ENCODE measurements around the gene FBF1. TPM values are rescaled to one million over a fixed set of nuclear protein-coding genes. Genes with fewer than 3 reads are reported as not detected.

The FBF1 gene
- total RNA-seq, 1 donor from 2014 or later, result 3.8 TPM

DNA sequence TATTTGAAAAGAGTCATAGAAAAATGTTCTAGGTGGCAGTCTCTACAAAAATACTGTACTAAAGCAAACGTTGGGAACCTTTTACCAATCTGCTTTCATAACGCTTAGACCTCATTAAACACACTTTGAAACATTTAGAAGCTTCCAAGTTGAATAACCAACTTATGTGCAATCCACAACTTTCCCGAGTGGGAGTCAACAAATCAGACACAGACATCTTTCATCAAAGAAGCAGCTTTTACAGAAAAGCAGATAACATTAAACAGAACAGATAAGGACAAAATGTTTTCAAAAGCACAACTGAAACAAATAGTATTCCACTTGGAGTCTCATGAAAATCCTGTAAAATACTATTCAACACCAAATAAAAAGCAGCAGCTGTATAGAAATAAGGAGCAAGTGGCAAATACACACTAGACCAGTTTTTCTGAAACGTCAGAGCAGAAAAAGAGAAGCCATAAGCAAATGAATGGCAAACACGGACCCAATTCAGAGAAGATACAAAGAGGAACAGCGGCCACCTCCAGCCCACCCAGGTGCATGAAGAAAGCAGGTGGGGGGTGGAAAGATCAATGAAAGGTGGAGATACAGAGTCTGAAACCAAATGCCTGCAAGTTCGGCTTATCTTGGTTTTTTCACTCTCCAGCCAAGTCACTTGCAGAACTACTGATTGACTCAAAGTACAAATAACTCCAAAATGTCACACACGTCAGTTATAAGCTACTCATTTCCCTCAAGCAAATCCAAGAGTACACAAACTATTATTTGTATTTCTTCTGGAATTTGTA is 18.4 kb upstream of the FBF1 start:
- Histone ChIP-seq H3K27me3 (ENCODE audit: control insufficient read depth, insufficient read depth, low read length) (no peaks in the 10 kb centered on the region), H3K4me3 (ENCODE audit: low read depth, low read length) (no peak overlapping the region), H3K36me3 (ENCODE audit: control insufficient read depth, insufficient read depth, low read length) (no peaks in the 10 kb centered on the region)
- no peak for TF ChIP-seq CTCF (IDR thresholded peaks at IDR 0.05; ENCODE audit: insufficient read depth, low read length, poor library complexity, severe bottlenecking)
- DNase-seq (ENCODE audit: low read depth), result no peak

DNA sequence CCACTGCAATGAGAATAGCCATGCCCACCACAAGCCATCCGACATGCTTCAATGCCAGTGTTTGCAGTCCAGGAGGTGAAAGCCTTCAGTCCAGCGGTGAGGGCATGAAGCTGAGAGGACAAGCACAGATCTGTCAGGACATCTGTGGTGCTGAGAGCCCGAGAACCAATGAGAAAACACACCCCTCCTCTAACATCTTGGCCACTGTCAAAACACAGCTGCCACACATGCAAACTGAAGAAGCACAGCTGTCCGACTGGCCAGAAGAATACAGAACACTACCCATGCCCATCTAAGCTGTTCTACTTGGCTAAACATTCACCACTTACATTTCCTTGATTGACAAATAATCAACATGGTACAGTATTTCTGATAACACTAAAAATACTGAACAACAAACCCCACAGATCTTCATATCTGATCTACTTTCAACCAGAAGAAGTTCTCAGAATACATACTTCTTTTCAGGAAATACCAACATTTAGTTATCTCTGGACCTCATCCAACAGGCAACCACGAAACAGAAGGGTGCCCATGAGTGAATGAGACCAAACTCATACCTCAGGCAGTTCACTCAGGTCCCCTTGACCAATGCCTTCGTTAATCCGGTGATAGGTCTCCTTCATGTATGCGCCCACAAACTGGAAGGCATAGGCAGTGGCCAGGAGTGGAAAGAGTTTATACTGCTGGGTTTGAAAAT is 10.2 kb upstream of the FBF1 start:
- DNase-seq (ENCODE audit: low read depth), result no peak

DNA sequence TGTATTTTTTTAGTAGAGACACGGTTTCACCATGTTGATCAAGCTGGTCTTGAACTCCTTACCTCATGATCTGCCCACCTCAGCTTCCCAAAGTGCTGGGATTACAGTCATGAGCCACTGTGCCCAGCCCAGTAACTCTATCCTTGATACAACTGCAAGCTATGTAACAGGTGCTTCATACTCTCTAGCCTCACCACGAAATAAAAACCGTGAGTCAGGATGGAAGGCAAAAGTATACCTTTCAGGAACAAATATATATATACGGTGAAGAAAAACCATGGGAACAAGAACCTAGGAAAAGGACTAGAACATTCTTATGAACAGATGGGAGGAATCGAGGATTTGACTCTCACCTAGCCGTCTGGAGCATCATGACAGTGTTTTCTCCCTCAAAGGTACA is 9.6 kb upstream of the FBF1 start:
- no peak for DNase-seq (ENCODE audit: low read depth)
- no peaks in the 10 kb centered on the region for H3K27me3 ChIP-seq (ENCODE audit: control insufficient read depth, insufficient read depth, low read length)
- TF ChIP-seq CTCF (IDR thresholded peaks at IDR 0.05; ENCODE audit: insufficient read depth, low read length, poor library complexity, severe bottlenecking), result no peak
- peaks cover 5% of the 10 kb centered on the region for H3K36me3 ChIP-seq (ENCODE audit: control insufficient read depth, insufficient read depth, low read length)
- no peak overlapping the region for H3K4me3 ChIP-seq (ENCODE audit: low read depth, low read length)

More for the DNA sequence above, 10.2 kb upstream of the FBF1 start:
- Histone ChIP-seq H3K27me3 (ENCODE audit: control insufficient read depth, insufficient read depth, low read length) (no peaks in the 10 kb centered on the region), H3K36me3 (ENCODE audit: control insufficient read depth, insufficient read depth, low read length) (peaks cover 4% of the 10 kb centered on the region), H3K4me3 (ENCODE audit: low read depth, low read length) (no peak overlapping the region)
- TF ChIP-seq CTCF (IDR thresholded peaks at IDR 0.05; ENCODE audit: insufficient read depth, low read length, poor library complexity, severe bottlenecking), result no peak

DNA sequence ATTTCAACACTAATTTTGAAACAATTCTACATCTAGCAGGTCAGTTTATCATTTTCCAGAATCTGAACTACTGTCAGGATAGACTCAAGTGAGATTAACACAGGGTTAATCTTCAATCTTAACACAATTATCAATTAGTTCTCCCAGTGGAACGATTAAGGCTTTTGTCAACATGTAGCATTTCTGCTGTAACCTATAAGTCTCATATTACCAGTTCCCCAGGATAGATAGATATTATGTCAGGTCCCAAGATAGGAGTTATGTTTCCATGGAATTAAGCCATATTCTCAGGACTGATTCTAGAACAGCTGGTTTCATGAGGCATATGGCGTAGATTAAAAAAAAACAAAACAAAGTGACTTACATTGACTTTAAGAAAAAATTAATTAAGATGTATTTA is 4.4 kb upstream of the FBF1 start:
- no peak overlapping the region for H3K4me3 ChIP-seq (ENCODE audit: low read depth, low read length)
- no peak for DNase-seq (ENCODE audit: low read depth)
- TF ChIP-seq CTCF (IDR thresholded peaks at IDR 0.05; ENCODE audit: insufficient read depth, low read length, poor library complexity, severe bottlenecking), result no peak
- peaks cover 3% of the 10 kb centered on the region for H3K36me3 ChIP-seq (ENCODE audit: control insufficient read depth, insufficient read depth, low read length)
- no peaks in the 10 kb centered on the region for H3K27me3 ChIP-seq (ENCODE audit: control insufficient read depth, insufficient read depth, low read length)

GRCh38 chr17:75943491-75943890 is 2.6 kb upstream of the FBF1 start:
- no peak for TF ChIP-seq CTCF (IDR thresholded peaks at IDR 0.05; ENCODE audit: insufficient read depth, low read length, poor library complexity, severe bottlenecking)
- peaks cover 3% of the 10 kb centered on the region for H3K36me3 ChIP-seq (ENCODE audit: control insufficient read depth, insufficient read depth, low read length)
- DNase-seq (ENCODE audit: low read depth), result no peak
- H3K27me3 ChIP-seq (ENCODE audit: control insufficient read depth, insufficient read depth, low read length), result no peaks in the 10 kb centered on the region
- no peak overlapping the region for H3K4me3 ChIP-seq (ENCODE audit: low read depth, low read length)
